HUDEP-2 (cell line): ENCODE measurements around the gene NAT14.
A peak's percentile ranks its signal among the peaks of the same experiment; 100 is the strongest.

Source experiments
- DNase-seq, 76 experiments: peaks; one replicate each; lab custom pipeline; 2025; ENCODE audit not compliant: unreplicated experiment in 76 of 76; lab: John Stamatoyannopoulos, UW

The NAT14 gene

GRCh38 chr19:55498246-55498840, 13.4 kb downstream of the NAT14 start:
- DNase-seq = no peak

GRCh38 chr19:55500368-55500952, 15.5 kb downstream of the NAT14 start:
- no peak for DNase-seq

GRCh38 chr19:55502197-55502952, 17.4 kb downstream of the NAT14 start:
- no peak for DNase-seq

DNA sequence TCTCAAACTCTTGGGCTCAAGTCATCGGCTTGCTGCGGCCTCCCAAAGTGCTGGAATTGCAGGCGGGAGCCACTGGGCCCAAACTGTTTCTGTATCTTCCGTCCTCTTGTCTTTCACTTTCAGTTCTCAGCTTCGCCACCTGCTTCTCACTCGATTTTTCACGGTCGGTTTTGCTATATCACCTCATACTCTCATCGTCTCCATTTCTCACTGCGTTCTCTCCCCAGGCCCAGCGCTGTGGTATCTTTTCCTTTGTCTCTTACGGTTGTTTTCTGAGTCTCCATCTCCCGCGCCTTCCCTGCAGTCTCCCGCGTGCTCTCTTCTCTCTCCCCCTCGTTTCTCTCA, 18.1 kb downstream of the NAT14 start:
- no peak for DNase-seq

DNA sequence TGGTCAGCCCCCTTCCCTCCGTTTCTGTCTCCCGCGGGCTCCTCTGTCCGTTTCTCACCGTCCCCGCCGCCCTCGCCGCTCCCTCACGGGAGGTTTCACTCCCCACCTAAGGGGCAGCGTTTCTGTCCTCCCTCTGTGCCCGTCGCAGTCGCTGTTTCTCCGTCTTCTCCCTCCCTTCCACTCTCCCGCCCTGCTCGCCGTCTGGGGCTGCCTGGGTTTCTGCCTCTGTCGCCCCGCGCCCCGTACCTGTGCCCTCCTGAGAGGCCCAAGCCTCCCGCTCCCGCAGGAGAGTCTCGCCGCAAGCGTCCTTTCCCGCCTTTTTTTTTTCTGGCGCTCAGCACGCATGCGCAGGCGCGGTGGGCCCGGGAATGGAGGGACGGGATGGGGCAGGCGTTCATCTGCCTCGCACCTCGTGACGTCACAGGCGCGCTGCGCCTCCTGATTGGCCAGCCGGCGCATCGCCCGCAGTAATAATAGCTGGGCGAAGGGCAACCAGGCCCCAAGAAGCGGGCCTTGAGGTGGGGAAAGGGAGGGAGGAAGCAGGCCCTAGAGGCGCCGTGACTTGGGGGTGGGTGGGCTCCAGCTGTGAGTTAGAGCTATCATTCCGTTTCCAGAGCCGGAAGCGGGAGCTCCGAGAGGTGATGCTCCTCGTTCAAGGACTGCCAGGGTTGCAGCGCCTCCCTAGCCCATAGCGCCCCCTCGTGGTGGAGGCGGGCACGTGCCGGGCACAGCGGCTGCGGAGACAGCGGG, 18.7 kb downstream of the NAT14 start:
- peak in 75 of 76 experiments; percentile 54 to 100 (median 93) for DNase-seq

GRCh38 chr19:55504252-55504603, 19.2 kb downstream of the NAT14 start:
- no peak for DNase-seq

GRCh38 chr19:55504981-55505380, 20.0 kb downstream of the NAT14 start:
- no peak for DNase-seq

- no peak for DNase-seq
Observed at GRCh38 chr19:55508120-55508519, 23.1 kb downstream of the NAT14 start.

- peak in 75 of 76 experiments; percentile 55 to 98 (median 90) for DNase-seq
Observed at GRCh38 chr19:55516878-55517620, 32.1 kb downstream of the NAT14 start.

DNA sequence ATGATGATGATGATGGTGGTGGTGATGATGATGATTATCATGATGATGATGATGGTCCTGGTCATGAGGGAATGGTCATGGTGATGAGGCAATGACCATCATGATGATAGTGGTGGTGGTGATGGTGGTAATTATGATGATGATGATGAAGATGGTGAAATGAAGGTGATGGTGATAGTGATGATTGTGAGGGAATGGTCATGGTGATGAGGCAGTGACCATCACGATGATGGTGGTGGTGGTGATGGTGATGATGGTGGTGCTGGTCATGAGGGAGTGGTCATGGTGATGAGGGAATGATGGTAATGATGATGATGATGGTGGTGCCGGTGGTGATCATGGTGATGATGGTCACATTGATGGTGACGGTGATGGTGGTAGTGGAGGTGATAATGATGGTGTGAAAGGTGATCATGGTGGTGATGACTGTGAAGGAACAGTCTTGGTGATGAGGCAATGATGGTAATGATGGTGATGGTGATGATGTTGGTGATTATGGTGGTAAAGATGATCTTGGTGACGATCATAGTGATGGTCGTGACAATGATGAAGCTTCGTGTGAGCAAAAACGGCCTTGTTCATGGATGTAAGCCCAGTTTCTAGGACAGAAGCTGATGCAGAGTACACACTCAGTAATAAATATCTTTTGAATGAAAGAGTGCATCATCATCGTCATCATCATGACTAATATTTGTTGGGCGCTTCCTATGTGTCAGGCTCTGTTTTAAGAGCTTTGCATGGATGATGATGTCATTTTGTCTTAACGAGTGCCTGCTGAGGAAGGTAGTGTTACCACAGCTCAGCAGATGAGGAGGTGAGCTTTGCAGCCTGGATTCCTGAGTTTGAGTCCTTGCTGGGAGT, 34.7 kb downstream of the NAT14 start:
- no peak for DNase-seq

DNA sequence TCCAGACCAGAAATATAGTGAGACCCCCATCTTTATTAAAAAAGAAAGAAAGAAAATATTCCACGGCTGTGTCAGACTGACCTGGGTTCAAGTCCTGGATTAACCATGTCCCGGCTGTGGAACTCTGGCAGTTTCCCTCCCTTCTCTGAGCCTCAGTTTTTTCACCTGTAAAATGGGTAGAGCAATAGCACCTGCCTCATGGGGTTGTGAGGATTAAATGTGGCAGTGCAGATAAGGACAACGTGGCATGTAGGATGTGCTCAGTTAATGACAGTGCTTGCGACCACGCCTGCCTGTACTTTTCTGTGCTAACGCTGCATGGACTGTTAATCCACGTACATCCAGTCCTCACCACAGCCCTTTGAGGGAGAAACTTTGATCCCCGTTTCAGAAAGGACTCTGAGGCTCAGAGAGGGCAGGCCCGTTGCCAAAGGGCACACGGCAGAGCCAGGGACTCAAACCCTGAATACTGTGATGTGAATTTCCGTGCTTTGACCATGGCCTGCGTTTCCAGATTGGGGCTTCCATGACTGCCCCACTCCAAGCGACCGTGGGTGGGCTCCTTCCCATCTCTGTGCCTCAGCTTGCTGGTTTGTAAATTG, 35.8 kb downstream of the NAT14 start:
- DNase-seq = peak in 13 of 76 experiments; percentile 13 to 36 (median 26)

DNA sequence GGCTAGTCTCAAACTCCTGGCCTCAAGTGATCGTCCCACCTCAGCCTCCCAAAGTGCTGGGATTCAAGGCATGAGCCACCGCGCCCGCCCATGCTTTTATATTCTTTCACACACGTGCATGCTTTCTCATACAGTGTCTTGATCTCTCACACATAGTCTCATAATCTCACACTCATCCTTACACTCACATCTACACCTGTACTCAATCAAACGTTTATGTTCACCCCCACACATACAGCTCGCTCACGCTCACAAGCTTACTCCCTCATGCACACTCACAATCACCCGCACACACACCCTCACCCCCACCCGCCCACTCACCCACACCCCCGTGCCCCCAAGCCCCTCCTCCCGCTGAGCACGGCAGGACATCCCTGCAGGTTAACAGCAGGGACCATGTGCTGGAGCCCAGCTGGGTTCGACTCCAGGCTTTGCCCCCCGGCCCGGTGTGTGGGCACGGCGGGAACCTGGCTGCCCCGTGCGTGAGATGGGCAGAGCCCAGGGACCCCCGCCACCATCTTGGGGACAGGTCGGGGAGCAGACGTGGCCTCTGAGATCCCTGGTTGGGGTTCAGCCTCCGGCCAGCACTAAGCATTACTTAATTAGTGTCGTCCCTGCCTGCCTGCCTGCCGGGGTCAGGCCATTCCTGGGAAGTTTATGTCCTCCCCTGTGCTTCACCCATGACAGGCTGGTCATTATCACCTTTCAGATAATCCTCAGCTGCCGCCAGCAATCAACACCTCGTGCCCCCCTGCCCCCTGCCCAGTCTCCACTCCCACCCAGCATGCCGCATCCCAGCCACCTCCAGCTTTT, 40.5 kb downstream of the NAT14 start:
- no peak for DNase-seq

DNA sequence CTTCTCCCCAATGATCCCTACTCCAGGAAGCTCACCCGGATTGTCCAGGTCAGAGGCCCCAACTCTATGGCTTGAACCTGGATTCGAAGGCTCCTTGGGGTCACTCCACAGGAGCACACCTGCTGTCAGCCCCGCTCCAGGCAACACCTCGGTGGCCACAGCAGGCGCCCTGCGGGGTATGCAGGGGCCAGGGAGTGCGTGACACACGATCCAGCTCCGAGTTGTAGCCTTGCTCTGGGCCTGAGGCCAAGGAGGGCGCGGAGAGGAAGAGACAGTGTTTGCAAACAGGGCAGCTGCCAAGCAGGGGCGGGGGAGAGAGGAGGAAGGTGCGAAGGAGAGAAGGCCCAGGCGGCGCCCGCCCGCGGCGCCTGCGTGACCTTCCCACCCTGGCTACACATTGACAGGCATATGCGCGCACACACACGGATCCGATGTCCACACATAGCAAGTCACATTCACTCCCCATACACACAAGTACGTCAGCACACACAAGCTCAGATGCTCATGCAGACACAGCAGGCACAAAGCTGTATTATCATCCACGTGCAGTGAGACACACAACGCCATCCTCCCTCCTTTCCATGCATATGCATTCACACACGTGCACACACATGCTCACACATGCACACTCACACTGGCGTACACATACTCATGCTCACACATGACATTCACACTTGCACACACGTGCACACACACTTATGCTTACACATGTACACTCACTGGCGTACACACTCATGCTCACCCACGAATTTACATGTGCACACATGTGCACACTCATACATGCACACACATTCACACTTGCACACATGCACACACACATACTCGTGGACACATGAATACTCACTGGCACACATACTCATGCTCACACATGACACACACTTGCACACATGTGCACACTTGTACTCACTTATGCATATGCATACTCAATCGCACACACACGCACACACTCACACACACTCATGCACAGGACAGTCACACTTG, 41.5 kb downstream of the NAT14 start:
- peak in 55 of 76 experiments; percentile 12 to 70 (median 48) for DNase-seq

GRCh38 chr19:55527197-55528029, 42.4 kb downstream of the NAT14 start:
- DNase-seq = no peak

DNA sequence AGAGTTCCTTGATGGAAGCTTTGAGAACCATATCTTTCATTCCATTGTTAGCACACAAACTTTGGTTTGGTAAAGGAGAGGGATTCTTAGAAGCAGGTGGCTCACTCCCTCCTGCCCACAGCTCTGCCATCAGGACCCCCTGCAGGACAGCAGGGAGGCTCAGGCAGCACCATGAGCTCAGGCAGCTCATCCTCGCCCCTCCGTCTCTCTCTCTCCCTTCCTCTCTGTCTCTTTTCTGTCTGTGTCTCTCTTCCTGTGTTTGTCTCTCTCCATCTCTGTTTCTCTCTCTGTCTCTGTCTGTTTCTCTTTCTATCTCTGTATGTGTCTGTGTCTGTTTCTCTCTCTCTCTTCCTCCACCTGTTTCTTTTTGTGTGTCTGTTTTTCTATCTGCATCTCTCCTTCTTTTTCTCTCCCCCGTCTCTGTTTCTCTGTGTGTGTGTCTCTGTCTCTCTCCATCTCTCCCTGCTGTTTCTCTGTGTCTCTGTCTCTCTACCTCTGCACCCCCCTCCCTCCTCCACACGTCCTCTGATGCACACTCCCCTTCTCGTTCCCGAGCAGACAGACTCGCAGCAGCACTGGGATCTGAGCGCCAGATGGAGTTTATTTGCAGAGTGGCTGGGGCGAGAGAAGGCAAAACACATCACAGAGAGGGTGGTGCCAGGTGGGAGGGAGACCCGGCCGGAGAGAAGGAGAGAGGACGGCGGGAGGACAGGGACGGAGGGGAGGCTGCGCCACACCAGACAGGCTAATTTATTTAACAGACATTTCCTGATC, 43.2 kb downstream of the NAT14 start:
- DNase-seq = no peak
